Measurements from ENCODE around the gene NOG.

Gene NOG

DNA sequence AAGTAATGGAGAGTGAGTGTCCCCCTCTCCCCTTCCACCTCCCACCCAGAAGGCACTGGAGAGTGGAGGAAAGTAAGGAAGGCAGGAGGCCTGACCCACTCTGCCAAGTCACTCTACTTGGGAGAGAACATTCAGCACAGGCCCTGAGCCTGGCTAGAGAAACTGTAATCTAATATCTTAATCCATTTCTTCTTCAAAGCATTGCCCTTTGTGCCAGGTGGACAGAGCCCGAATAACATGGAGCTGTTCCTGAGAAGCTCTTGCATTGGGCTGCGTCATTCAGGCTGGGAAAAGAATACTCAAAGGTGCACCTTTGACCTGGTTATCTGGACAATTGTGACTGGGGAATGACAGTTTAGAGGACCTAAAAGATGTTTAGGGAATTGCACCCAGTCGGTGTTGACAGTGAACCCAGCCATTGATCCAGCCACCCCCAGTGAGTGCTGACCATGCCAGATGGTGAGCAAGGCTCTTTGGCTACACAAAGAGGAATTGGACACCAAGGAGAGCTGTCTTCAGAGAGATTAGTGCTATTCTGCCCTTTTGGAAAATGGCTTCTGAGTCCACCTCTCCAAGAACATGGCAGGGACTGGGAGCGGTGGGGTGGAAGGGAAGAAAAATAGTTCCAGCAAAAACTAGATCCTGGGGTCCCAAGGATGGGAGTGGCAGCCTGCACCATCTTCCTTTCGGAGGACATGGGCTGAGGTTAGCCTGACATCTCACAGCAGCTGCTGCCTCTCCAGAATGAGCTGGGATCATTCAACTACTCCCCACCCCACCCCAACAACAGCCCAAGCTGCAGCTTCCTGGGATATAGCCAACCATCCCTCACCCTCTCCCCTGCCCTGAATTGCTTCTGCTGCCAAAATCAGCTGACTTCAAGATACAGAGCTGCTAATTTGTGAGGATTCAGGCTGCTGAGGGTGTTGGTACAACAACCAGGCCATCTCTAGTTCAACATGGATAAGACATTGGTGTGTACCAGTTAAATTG is 11.6 kb upstream of the NOG start:
- Histone ChIP-seq H3K36me3 (ENCODE audit: insufficient read depth, low read depth, low read length) (no peaks in the 10 kb centered on the region), H3K27me3 (ENCODE audit: insufficient read depth, low read length) (peaks cover 13% of the 10 kb centered on the region; the same call in 1 of the 2 replicates), H3K4me3 (ENCODE audit: low read length) (no peak overlapping the region), H3K9me3 (ENCODE audit: insufficient read depth, low read depth, low read length) (no peaks in the 10 kb centered on the region), H3K27ac (ENCODE audit: low read length) (no peak overlapping the region), H3K4me1 (ENCODE audit: insufficient read depth, low read length) (peaks cover 6% of the 10 kb centered on the region; the same call in 1 of the 2 replicates), H3K9ac (ENCODE audit: low read depth, low read length) (no peak overlapping the region)

DNA sequence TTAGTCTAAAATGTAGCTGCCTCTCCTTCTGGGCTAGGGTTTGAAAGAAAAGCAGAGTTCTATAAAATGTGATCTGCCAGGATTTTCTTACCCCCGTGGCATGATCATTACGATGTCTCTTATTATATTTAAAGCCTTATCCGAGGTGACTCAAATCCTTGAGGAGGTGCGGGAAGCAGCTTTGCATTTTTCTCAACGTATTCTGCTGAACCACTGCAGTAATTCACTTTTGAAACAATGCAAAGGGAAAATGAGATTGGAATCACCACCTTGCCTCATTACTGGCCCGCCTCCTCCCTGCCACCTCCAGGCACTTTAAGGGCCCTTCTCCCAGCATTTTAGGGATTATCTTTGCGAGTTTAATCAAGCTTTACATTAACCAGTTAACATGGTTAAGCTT is 9.7 kb upstream of the NOG start:
- Histone ChIP-seq H3K4me3 (ENCODE audit: low read length) (no peak overlapping the region), H3K27me3 (ENCODE audit: insufficient read depth, low read length) (peaks cover 4% of the 10 kb centered on the region; the same call in 1 of the 2 replicates), H3K9ac (ENCODE audit: low read depth, low read length) (no peak overlapping the region)

DNA sequence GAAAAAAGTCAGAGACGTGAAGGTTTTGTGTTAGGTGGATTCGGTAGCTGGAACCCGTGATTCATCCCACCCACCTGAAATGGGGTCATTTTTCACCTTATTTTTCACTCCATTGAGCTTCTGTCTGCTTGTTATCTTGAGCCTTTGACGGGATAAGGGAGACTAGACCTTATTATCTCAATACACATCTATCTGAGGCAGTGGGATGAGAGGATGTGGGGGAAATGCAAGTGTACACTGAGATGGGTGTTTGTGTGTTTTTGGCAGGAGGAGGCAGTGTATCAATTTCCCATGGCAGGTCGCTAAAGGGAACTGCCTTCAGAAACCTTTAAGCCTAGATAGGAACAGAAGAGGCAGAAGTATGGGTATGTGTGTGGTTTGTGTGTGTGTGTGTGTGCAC is 6.2 kb upstream of the NOG start:
- peaks cover 5% of the 10 kb centered on the region; the same call in 1 of the 2 replicates for H3K4me1 ChIP-seq (ENCODE audit: insufficient read depth, low read length)
- peaks cover 33% of the 10 kb centered on the region for H3K27me3 ChIP-seq (ENCODE audit: insufficient read depth, low read length)
- no peak overlapping the region for H3K4me3 ChIP-seq (ENCODE audit: low read length)
- no peaks in the 10 kb centered on the region for H3K9me3 ChIP-seq (ENCODE audit: insufficient read depth, low read depth, low read length)
- H3K36me3 ChIP-seq (ENCODE audit: insufficient read depth, low read depth, low read length) = no peaks in the 10 kb centered on the region
- no peak overlapping the region for H3K9ac ChIP-seq (ENCODE audit: low read depth, low read length)
- H3K27ac ChIP-seq (ENCODE audit: low read length) = no peak overlapping the region

More for the DNA sequence above, 9.7 kb upstream of the NOG start:
- no peak overlapping the region for H3K27ac ChIP-seq (ENCODE audit: low read length)
- H3K4me1 ChIP-seq (ENCODE audit: insufficient read depth, low read length) = no peaks in the 10 kb centered on the region
- H3K36me3 ChIP-seq (ENCODE audit: insufficient read depth, low read depth, low read length) = no peaks in the 10 kb centered on the region
- no peaks in the 10 kb centered on the region for H3K9me3 ChIP-seq (ENCODE audit: insufficient read depth, low read depth, low read length)

DNA sequence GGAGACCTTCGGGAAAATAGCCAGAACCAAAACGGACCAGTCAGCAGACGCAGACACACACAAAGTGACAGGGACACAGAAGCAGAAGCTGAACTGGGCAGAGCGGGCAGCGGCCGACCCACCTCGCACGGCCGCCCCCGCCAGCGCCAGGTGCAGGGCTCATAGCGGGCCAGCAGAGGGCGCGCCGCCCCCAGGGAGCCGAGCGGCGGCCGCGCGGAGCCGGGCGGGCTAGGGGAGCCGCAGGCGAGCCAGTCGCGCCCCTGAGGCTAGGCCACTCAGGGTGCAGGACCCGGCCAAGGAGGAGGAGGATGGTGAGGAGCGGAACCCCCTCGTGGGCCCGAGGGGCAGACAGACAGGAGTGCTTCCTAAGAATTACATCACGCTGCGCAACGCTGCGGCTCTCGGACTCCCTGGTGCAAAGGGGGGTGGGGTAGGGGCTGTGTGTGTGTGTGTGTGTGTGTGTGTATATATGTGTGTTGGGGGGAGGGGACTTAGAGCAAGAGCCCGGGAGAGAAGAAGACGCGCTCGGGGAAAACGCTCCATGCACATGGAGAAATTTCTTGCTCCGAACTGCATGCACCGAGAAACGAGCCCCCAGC is 913 bp upstream of the NOG start:
- no peaks in the 10 kb centered on the region for H3K9me3 ChIP-seq (ENCODE audit: insufficient read depth, low read depth, low read length)
- H3K4me1 ChIP-seq (ENCODE audit: insufficient read depth, low read length) = peaks cover 5% of the 10 kb centered on the region; the same call in 1 of the 2 replicates
- peaks cover 72% of the 10 kb centered on the region for H3K27me3 ChIP-seq (ENCODE audit: insufficient read depth, low read length)
- peak overlapping the region; percentile 35; the same call in 1 of the 2 replicates for H3K9ac ChIP-seq (ENCODE audit: low read depth, low read length)
- peak overlapping the region; percentile 82 for H3K4me3 ChIP-seq (ENCODE audit: low read length)
- H3K27ac ChIP-seq (ENCODE audit: low read length) = no peak overlapping the region
- no peaks in the 10 kb centered on the region for H3K36me3 ChIP-seq (ENCODE audit: insufficient read depth, low read depth, low read length)

DNA sequence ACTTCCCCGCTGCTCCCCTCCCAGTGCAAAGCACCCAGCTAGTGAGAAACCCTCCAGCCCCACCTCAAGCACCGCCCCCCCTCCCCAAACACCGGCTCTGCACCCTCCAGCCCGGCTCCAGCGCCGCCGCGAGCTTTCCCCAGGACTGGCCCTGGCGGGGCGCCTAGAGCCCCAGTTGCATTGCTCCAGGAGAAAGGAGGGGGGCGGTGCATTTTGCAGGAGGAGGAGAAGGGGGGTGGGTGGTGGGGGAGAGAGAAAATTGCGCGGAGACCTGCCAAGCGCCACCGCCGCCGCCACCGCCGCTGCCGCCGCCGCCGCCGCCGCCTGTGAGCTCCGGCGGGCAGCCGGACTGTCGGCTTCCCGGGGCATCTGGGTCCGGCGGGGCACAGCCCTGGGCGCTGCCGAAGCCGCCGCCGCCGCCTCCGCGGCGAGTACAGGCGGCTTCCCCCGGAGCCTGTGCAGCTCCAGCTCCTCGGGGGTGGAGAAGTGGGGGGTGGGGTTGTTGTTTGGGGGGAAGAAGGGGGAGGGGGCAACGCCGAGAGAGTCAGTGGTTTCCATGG is 333 bp upstream of the NOG start:
- Histone ChIP-seq H3K4me3 (ENCODE audit: low read length) (peak overlapping the region; percentile 82), H3K9ac (ENCODE audit: low read depth, low read length) (peak overlapping the region; percentile 35; the same call in 1 of the 2 replicates), H3K27me3 (ENCODE audit: insufficient read depth, low read length) (peaks cover 77% of the 10 kb centered on the region), H3K9me3 (ENCODE audit: insufficient read depth, low read depth, low read length) (no peaks in the 10 kb centered on the region), H3K36me3 (ENCODE audit: insufficient read depth, low read depth, low read length) (no peaks in the 10 kb centered on the region), H3K27ac (ENCODE audit: low read length) (no peak overlapping the region), H3K4me1 (ENCODE audit: insufficient read depth, low read length) (peaks cover 5% of the 10 kb centered on the region; the same call in 1 of the 2 replicates)

DNA sequence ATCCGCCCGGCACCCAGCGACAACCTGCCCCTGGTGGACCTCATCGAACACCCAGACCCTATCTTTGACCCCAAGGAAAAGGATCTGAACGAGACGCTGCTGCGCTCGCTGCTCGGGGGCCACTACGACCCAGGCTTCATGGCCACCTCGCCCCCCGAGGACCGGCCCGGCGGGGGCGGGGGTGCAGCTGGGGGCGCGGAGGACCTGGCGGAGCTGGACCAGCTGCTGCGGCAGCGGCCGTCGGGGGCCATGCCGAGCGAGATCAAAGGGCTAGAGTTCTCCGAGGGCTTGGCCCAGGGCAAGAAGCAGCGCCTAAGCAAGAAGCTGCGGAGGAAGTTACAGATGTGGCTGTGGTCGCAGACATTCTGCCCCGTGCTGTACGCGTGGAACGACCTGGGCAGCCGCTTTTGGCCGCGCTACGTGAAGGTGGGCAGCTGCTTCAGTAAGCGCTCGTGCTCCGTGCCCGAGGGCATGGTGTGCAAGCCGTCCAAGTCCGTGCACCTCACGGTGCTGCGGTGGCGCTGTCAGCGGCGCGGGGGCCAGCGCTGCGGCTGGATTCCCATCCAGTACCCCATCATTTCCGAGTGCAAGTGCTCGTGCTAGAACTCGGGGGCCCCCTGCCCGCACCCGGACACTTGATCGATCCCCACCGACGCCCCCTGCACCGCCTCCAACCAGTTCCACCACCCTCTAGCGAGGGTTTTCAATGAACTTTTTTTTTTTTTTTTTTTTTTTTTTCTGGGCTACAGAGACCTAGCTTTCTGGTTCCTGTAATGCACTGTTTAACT is 1.0 kb downstream of the NOG start:
- no peak overlapping the region for H3K27ac ChIP-seq (ENCODE audit: low read length)
- peaks cover 5% of the 10 kb centered on the region; the same call in 1 of the 2 replicates for H3K4me1 ChIP-seq (ENCODE audit: insufficient read depth, low read length)
- no peaks in the 10 kb centered on the region for H3K9me3 ChIP-seq (ENCODE audit: insufficient read depth, low read depth, low read length)
- H3K27me3 ChIP-seq (ENCODE audit: insufficient read depth, low read length) = peaks cover 88% of the 10 kb centered on the region
- no peaks in the 10 kb centered on the region for H3K36me3 ChIP-seq (ENCODE audit: insufficient read depth, low read depth, low read length)
- peak overlapping the region; percentile 82 for H3K4me3 ChIP-seq (ENCODE audit: low read length)
- H3K9ac ChIP-seq (ENCODE audit: low read depth, low read length) = no peak overlapping the region

DNA sequence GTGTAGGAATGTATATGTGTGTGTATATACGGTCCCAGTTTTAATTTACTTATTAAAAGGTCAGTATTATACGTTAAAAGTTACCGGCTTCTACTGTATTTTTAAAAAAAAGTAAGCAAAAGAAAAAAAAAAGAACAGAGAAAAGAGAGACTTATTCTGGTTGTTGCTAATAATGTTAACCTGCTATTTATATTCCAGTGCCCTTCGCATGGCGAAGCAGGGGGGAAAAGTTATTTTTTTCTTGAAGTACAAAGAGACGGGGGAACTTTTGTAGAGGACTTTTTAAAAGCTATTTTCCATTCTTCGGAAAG is 1.6 kb downstream of the NOG start:
- H3K9me3 ChIP-seq (ENCODE audit: insufficient read depth, low read depth, low read length) = no peaks in the 10 kb centered on the region
- H3K4me1 ChIP-seq (ENCODE audit: insufficient read depth, low read length) = peaks cover 5% of the 10 kb centered on the region; the same call in 1 of the 2 replicates
- H3K27me3 ChIP-seq (ENCODE audit: insufficient read depth, low read length) = peaks cover 88% of the 10 kb centered on the region
- no peaks in the 10 kb centered on the region for H3K36me3 ChIP-seq (ENCODE audit: insufficient read depth, low read depth, low read length)
- H3K9ac ChIP-seq (ENCODE audit: low read depth, low read length) = no peak overlapping the region
- H3K4me3 ChIP-seq (ENCODE audit: low read length) = peak overlapping the region; percentile 82
- no peak overlapping the region for H3K27ac ChIP-seq (ENCODE audit: low read length)

DNA sequence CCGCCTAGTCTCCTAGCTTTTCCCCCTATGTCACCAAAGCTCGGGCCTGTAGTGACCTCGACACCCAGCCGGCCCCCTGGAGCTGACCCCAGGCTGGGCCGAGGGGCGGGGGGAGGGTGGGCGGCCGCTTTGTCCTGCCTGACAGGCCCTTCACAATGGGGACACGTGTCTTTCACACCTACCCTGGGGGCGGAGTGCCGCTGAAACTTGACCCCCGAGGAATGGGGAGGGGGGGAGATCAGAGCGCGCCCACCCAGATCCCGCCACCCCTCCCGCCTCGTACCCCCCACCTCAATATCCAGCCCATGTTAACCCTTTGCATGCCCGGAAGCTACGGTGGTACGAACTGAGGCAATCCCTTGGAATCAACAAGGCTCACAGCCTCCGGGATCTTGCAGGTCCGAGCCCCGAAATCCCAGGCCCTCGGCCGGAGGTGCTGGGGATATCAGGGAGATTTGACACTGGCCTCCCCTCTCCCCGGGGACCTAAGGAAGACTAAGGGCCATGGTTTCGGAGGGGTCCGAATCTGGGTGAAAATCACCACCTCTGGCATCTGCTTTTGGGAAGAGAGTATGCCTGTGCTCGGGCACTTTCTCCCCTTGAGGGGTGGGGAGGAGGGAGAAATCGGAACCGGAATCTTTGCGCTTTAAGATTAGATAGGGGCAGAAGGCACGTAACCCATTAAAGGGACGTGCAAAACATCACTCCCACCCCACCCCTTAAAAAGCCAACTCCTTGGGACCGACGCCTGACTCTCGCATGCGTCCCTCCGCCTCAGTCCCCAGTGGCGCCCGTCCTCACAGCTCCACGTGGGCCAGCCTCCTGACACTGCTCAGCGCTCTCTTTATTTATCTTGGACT is 2.6 kb downstream of the NOG start:
- Histone ChIP-seq H3K4me3 (ENCODE audit: low read length) (peak overlapping the region; percentile 84), H3K9ac (ENCODE audit: low read depth, low read length) (peak overlapping the region; percentile 65; the same call in 1 of the 2 replicates)

DNA sequence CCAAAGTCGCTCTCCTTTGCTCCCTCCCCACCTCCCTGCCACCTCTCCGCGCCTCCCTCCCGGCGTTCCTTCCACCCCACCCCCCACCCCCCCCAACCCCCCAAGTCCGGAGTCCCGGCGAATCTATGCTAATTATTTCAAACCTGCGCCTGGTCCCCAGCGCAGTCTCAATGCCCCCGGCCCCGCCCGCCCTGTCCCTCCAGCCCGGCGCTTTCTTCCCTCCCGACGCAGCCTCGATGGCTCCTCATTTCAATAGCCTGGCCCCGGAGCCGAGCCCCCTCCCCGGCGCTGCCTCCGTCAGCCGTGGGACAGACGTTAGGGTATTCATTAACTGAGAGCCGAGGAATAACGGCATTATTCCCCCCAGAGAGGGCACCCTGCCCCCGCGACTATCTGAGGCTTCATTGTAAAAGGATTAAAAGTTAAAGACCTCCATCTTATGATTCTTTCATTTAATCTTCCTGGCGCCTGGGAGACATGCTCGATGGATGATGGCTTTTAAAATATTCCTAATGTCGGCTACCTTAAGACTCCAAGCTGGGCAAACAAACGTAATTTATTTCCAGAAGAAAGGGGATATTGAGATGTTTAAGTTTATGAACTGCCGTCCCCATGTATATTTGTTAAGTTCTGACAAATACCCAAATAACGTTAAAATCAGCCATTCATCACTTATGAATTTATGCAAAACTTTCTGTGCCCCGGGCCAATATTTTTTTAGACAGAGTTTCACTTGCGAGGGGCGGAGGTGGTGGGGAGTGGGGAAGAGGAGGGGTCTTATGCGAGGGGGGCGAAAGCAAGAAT is 3.4 kb downstream of the NOG start:
- peaks cover 74% of the 10 kb centered on the region for H3K27me3 ChIP-seq (ENCODE audit: insufficient read depth, low read length)
- no peaks in the 10 kb centered on the region for H3K9me3 ChIP-seq (ENCODE audit: insufficient read depth, low read depth, low read length)
- H3K4me1 ChIP-seq (ENCODE audit: insufficient read depth, low read length) = peaks cover 5% of the 10 kb centered on the region; the same call in 1 of the 2 replicates
- H3K36me3 ChIP-seq (ENCODE audit: insufficient read depth, low read depth, low read length) = no peaks in the 10 kb centered on the region
- H3K9ac ChIP-seq (ENCODE audit: low read depth, low read length) = no peak overlapping the region
- H3K27ac ChIP-seq (ENCODE audit: low read length) = no peak overlapping the region
- peak overlapping the region; percentile 84 for H3K4me3 ChIP-seq (ENCODE audit: low read length)

More for the DNA sequence above, 2.6 kb downstream of the NOG start:
- no peak overlapping the region for H3K27ac ChIP-seq (ENCODE audit: low read length)
- no peaks in the 10 kb centered on the region for H3K9me3 ChIP-seq (ENCODE audit: insufficient read depth, low read depth, low read length)
- no peaks in the 10 kb centered on the region for H3K36me3 ChIP-seq (ENCODE audit: insufficient read depth, low read depth, low read length)
- peaks cover 5% of the 10 kb centered on the region; the same call in 1 of the 2 replicates for H3K4me1 ChIP-seq (ENCODE audit: insufficient read depth, low read length)
- H3K27me3 ChIP-seq (ENCODE audit: insufficient read depth, low read length) = peaks cover 83% of the 10 kb centered on the region

DNA sequence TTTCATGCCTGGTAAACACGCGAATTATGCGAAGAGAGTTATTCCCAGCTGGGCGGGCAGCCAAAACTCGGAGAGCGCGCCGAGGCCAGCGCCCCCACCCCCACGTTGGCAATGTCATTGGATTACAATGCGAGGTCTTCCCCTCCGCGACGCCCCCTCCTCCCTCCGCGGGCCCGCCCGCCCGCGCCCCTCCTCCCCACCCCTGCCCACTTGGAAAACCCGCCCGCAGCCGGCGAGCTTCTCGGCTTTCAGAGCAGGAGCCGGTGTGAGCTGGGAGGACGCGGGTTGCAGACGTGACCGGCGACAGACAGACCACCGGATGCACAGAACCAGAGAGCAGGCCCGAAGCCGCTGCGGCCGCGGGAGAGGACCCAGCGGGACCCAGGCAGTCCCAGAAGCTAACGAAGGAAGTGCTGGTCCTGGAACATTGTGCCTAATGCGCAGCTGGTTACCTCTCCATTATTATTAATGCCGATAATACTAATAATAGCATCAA is 4.0 kb downstream of the NOG start:
- no peak overlapping the region for H3K9ac ChIP-seq (ENCODE audit: low read depth, low read length)
- no peaks in the 10 kb centered on the region for H3K4me1 ChIP-seq (ENCODE audit: insufficient read depth, low read length)
- H3K9me3 ChIP-seq (ENCODE audit: insufficient read depth, low read depth, low read length) = no peaks in the 10 kb centered on the region
- peaks cover 71% of the 10 kb centered on the region for H3K27me3 ChIP-seq (ENCODE audit: insufficient read depth, low read length)
- no peak overlapping the region for H3K27ac ChIP-seq (ENCODE audit: low read length)
- no peaks in the 10 kb centered on the region for H3K36me3 ChIP-seq (ENCODE audit: insufficient read depth, low read depth, low read length)
- H3K4me3 ChIP-seq (ENCODE audit: low read length) = peak overlapping the region; percentile 73; the same call in 1 of the 2 replicates

Measured in iPS-20b (cell line).